ENCODE results near the gene CENPVL3.

DNA sequence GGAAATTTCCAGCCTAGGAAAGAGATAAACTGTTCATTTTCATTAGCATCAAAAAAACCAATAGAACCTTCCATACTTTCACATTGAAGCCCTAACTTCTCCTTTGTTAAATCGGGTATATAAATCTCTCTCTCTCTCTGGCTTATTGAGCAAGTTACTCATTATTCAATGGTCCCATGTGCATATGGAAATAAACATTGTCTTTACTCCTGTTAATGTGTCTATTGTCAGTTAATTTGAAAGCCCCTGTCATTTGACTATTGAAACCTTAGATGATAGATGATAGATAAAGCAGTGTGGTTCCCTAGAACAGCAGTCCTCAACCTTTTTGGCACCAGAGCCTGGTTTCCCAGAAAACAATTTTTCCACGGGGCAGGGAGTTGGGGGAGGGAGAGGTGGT is 46.8 kb downstream of the CENPVL3 start:
- TF ChIP-seq CTCF (IDR thresholded peaks at IDR 0.05) = no peak
- no peak for TF ChIP-seq POLR2A (IDR thresholded peaks at IDR 0.05)
